ENCODE data around the gene EGFL7.

Gene EGFL7

DNA sequence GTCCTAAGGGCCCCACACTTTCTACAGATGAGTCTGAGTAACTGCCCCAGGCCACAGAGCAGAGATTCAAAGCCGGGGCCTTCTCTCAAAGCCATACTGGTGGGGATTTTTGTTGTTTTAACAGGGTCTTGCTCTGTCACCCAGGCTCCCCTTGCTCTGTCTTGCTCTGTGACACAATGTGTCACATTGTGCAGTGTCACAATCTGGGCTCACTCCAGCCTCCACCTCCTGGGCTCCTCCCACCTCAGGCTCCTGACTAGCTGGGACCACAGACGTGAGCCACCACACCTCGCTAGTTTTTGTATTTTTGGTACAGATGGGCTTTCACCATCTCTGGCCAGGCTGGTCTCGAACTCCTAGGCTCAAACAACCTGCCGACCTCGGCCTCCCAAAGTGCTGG lies 15.9 kb downstream of the EGFL7 start:
- H3K4me3 ChIP-seq = peak overlapping the region in 1 of 10 experiments; percentile 23; a peak in 1 of 20 replicates
- H3K9ac ChIP-seq = peak overlapping the region; percentile 43 to 79 (median 70); a peak in 20 of 22 replicates
- H3K27ac ChIP-seq = peak overlapping the region in 10 of 11 experiments; percentile 60 to 89 (median 80); a peak in 19 of 22 replicates
- H3K36me3 ChIP-seq = peaks cover 19 to 73% (median 48%) of the 10 kb centered on the region in 11 experiments
- H3K27me3 ChIP-seq = no peaks in the 10 kb centered on the region
- peak overlapping the region; percentile 86 to 99 (median 93) for H3K4me2 ChIP-seq
- peaks cover 66 to 89% (median 80%) of the 10 kb centered on the region in 10 experiments for H3K4me1 ChIP-seq
- H3K9me3 ChIP-seq (replicated peaks in 1 of 11) = no peaks in the 10 kb centered on the region
- peaks cover 45 to 100% (median 84%) of the 10 kb centered on the region in 11 experiments for H4K20me1 ChIP-seq
- no peak for TF ChIP-seq Cebpa-rat (IDR thresholded peaks at IDR 0.05)

DNA sequence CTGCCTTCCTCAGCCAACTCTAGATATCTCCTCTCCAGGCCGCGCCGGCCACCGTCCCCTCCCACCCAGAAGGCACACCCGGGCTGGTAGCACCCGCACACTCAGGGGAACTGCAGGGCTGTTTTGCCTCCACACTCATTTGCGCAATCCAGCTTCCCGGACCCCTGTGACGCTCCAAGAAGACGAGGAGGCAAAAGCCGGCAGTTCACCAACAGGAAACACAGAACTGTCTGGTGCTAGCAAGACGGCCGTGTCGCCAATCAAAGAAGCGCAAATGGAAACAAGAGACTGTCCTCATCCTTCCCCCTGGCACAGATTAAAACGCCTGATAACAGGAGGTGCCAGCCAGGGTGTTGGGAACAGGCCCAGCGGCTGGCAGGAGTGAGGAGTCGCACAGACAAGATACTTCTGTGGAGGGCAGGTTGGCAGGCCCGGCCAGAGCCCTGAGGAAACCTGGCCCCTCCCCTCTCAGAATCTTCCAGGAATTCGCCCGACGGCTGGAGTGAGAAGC lies 16.8 kb downstream of the EGFL7 start:
- H3K4me1 ChIP-seq = peaks cover 72 to 89% (median 80%) of the 10 kb centered on the region in 10 experiments
- H3K4me2 ChIP-seq = peak overlapping the region; percentile 86 to 99 (median 93)
- no peaks in the 10 kb centered on the region for H3K27me3 ChIP-seq
- H3K9ac ChIP-seq = peak overlapping the region; percentile 43 to 79 (median 70)
- H4K20me1 ChIP-seq = peaks cover 45 to 100% (median 84%) of the 10 kb centered on the region in 11 experiments
- H3K9me3 ChIP-seq (replicated peaks in 1 of 11) = no peaks in the 10 kb centered on the region
- peak overlapping the region; percentile 38 to 89 (median 79); a peak in 21 of 22 replicates for H3K27ac ChIP-seq
- peak overlapping the region in 8 of 10 experiments; percentile 0 to 51 (median 36); a peak in 12 of 20 replicates for H3K4me3 ChIP-seq
- peak in 10 of 11 experiments; percentile 22 to 95 (median 84); a peak in 20 of 22 replicates for TF ChIP-seq Cebpa-rat (IDR thresholded peaks at IDR 0.05)
- peaks cover 16 to 73% (median 41%) of the 10 kb centered on the region in 11 experiments for H3K36me3 ChIP-seq

- Histone ChIP-seq H4K20me1 (peaks cover 55 to 100% (median 88%) of the 10 kb centered on the region in 11 experiments), H3K4me2 (peak overlapping the region; percentile 12 to 99 (median 93); a peak in 20 of 22 replicates), H3K9ac (peak overlapping the region in 10 of 11 experiments; percentile 10 to 75 (median 36); a peak in 10 of 22 replicates), H3K27me3 (no peaks in the 10 kb centered on the region), H3K36me3 (peaks cover 6 to 76% (median 30%) of the 10 kb centered on the region in 11 experiments), H3K27ac (peak overlapping the region in 8 of 11 experiments; percentile 30 to 89 (median 68); a peak in 14 of 22 replicates), H3K4me3 (no peak overlapping the region), H3K9me3 (replicated peaks in 1 of 11) (no peaks in the 10 kb centered on the region), H3K4me1 (peaks cover 82 to 91% (median 86%) of the 10 kb centered on the region in 10 experiments)
- no peak for TF ChIP-seq Cebpa-rat (IDR thresholded peaks at IDR 0.05)
Measured at GRCh38 chr9:136681029-136681428, 18.3 kb downstream of the EGFL7 start.

- Histone ChIP-seq H3K9ac (peak overlapping the region in 10 of 11 experiments; percentile 4 to 75 (median 45); a peak in 18 of 22 replicates), H3K27me3 (no peaks in the 10 kb centered on the region), H3K4me1 (peaks cover 81 to 86% (median 85%) of the 10 kb centered on the region in 10 experiments), H4K20me1 (peaks cover 61 to 95% (median 88%) of the 10 kb centered on the region in 11 experiments), H3K36me3 (peaks cover 0 to 65% (median 19%) of the 10 kb centered on the region in 11 experiments; a peak in 17 of 22 replicates), H3K27ac (peak overlapping the region in 9 of 11 experiments; percentile 12 to 89 (median 53); a peak in 17 of 22 replicates), H3K4me3 (no peak overlapping the region), H3K4me2 (peak overlapping the region; percentile 12 to 99 (median 93)), H3K9me3 (replicated peaks in 1 of 11) (no peaks in the 10 kb centered on the region)
- TF ChIP-seq Cebpa-rat (IDR thresholded peaks at IDR 0.05) = no peak
Measured at GRCh38 chr9:136681945-136682699, 19.4 kb downstream of the EGFL7 start.

GRCh38 chr9:136682710-136683109 lies 20.0 kb downstream of the EGFL7 start:
- Histone ChIP-seq H3K27me3 (no peaks in the 10 kb centered on the region), H3K27ac (peak overlapping the region in 7 of 11 experiments; percentile 30 to 89 (median 83); a peak in 14 of 22 replicates), H4K20me1 (peaks cover 62 to 90% (median 83%) of the 10 kb centered on the region in 11 experiments), H3K36me3 (peaks cover 0 to 59% (median 13%) of the 10 kb centered on the region in 11 experiments; a peak in 13 of 22 replicates), H3K4me2 (peak overlapping the region; percentile 12 to 99 (median 93); a peak in 20 of 22 replicates), H3K9me3 (replicated peaks in 1 of 11) (no peaks in the 10 kb centered on the region), H3K4me3 (no peak overlapping the region), H3K9ac (peak overlapping the region in 10 of 11 experiments; percentile 4 to 75 (median 45); a peak in 14 of 22 replicates), H3K4me1 (peaks cover 82 to 87% (median 85%) of the 10 kb centered on the region in 10 experiments)
- TF ChIP-seq Cebpa-rat (IDR thresholded peaks at IDR 0.05) = no peak

GRCh38 chr9:136683173-136683745 lies 20.5 kb downstream of the EGFL7 start:
- Histone ChIP-seq H3K4me1 (peaks cover 82 to 87% (median 85%) of the 10 kb centered on the region in 10 experiments), H3K9me3 (replicated peaks in 1 of 11) (no peaks in the 10 kb centered on the region), H3K36me3 (peaks cover 0 to 54% (median 12%) of the 10 kb centered on the region in 11 experiments; a peak in 13 of 22 replicates), H3K4me2 (peak overlapping the region; percentile 93 to 100 (median 99)), H3K27ac (peak overlapping the region in 5 of 11 experiments; percentile 21 to 98 (median 95); a peak in 7 of 22 replicates), H4K20me1 (peaks cover 62 to 84% (median 80%) of the 10 kb centered on the region in 11 experiments), H3K27me3 (no peaks in the 10 kb centered on the region), H3K4me3 (peak overlapping the region in 1 of 10 experiments; percentile 37; a peak in 1 of 20 replicates), H3K9ac (peak overlapping the region in 10 of 11 experiments; percentile 31 to 97 (median 95); a peak in 17 of 22 replicates)
- TF ChIP-seq Cebpa-rat (IDR thresholded peaks at IDR 0.05) = no peak

- Histone ChIP-seq H3K9me3 (replicated peaks in 1 of 11) (no peaks in the 10 kb centered on the region), H4K20me1 (peaks cover 58 to 79% (median 75%) of the 10 kb centered on the region in 11 experiments), H3K4me3 (peak overlapping the region in 4 of 10 experiments; percentile 37 to 97 (median 94); a peak in 5 of 20 replicates), H3K27me3 (no peaks in the 10 kb centered on the region), H3K4me2 (peak overlapping the region; percentile 93 to 100 (median 99)), H3K36me3 (peaks cover 0 to 53% (median 12%) of the 10 kb centered on the region in 11 experiments; a peak in 11 of 22 replicates), H3K27ac (peak overlapping the region in 7 of 11 experiments; percentile 95 to 98 (median 97); a peak in 11 of 22 replicates), H3K9ac (peak overlapping the region; percentile 92 to 97 (median 95); a peak in 17 of 22 replicates), H3K4me1 (peaks cover 82 to 87% (median 85%) of the 10 kb centered on the region in 10 experiments)
- no peak for TF ChIP-seq Cebpa-rat (IDR thresholded peaks at IDR 0.05)
Measured at GRCh38 chr9:136683755-136684154, 21.0 kb downstream of the EGFL7 start.

DNA sequence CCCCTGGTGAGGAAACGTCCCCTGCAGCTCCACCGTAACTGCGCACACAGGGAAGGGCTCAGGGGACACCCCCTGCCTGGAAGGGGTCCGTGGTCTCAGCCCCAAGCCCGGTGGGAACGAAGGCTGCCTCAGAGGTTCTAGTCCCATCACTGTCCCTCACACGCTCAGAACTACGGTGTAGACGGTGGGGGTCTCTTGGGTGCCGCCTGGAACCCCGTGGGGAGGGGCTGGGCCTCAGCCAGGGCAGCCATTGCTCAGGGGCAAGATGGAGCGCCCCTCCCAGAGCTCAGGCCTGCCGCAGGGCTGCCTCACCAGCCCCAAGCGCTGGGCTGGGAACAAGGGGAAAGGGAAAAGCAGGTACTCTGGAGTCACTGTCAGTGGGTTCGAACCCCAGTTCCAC lies 21.6 kb downstream of the EGFL7 start:
- H3K36me3 ChIP-seq = peaks cover 0 to 53% (median 12%) of the 10 kb centered on the region in 11 experiments; a peak in 11 of 22 replicates
- H3K4me3 ChIP-seq = peak overlapping the region in 7 of 10 experiments; percentile 37 to 97 (median 92); a peak in 10 of 20 replicates
- peak overlapping the region; percentile 93 to 100 (median 99) for H3K4me2 ChIP-seq
- no peak for TF ChIP-seq Cebpa-rat (IDR thresholded peaks at IDR 0.05)
- H3K27me3 ChIP-seq = no peaks in the 10 kb centered on the region
- H3K27ac ChIP-seq = peak overlapping the region in 9 of 11 experiments; percentile 25 to 98 (median 95); a peak in 16 of 22 replicates
- H3K9ac ChIP-seq = peak overlapping the region; percentile 92 to 97 (median 95)
- H4K20me1 ChIP-seq = peaks cover 52 to 73% (median 69%) of the 10 kb centered on the region in 11 experiments
- H3K9me3 ChIP-seq (replicated peaks in 1 of 11) = no peaks in the 10 kb centered on the region
- H3K4me1 ChIP-seq = peaks cover 82 to 87% (median 85%) of the 10 kb centered on the region in 10 experiments

All from BLaER1 treated with 17β-estradiol and CSF1 and Interleukin-3, amounts not matched to agents 10 nM and 100 nM (cell line).